Stimulated activated CD4-positive, alpha-beta T cell treated with anti-CD3 and anti-CD28 coated beads, TNF-alpha, amount 100 ng/mL, for 24 hours (primary cell): ENCODE results near the gene KRTAP2-4.
"Not testable (repeated sequence)": the region's sequence is repeated elsewhere in the genome, so short reads cannot be mapped to it uniquely, and the experiment has no call there.

Source experiments
- DNase-seq, 3 experiments: peaks; one replicate each; pipeline ENCODE4 v3.0.0-alpha.2; 2020; ENCODE audit warnings: low read depth in 3 of 3

KRTAP2-4 gene, protein sequence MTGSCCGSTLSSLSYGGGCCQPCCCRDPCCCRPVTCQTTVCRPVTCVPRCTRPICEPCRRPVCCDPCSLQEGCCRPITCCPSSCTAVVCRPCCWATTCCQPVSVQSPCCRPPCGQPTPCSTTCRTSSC

DNA sequence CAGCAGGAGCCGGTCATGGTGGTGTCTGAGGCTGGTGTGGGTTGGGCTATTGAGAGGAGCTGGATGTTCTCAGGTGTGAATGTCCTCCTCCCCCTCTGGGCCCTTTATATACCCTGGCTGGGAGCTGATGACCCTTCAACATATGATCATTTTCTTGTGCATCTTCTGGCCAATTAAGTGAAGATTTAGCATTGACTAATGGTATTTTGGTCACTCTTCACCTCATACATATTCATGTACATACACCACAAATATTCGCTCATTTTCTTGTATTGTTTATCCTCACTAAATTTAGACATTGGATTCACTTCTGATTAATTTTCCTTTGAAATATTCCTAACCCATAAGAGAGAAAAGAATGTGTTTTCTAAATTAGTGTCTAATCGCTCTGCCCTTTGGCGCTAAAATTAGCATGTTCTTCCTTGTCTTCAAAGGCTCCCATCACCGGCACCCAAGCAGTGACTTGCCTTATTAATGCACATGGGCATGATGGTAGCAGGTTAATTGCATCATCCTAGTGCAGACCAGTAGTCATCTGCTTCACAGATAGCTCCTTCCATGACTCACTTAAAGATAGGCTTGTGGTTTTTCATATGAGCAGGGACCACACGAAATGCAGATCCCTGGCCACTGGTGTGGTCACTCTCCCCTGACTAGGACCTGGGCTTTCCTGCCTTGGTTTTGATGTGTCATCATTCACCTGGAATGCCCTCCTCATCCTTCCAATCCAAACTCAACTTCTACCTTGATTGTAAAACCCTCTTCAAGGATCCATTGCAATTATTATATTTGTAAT is at the start of gene KRTAP2-4:
KRTAP2-4 (minus strand) TSS at position 51 of the 796 bp plus-strand sequence; CDS start at position 17, 34 bp downstream.
- DNase-seq, result no peak

DNA sequence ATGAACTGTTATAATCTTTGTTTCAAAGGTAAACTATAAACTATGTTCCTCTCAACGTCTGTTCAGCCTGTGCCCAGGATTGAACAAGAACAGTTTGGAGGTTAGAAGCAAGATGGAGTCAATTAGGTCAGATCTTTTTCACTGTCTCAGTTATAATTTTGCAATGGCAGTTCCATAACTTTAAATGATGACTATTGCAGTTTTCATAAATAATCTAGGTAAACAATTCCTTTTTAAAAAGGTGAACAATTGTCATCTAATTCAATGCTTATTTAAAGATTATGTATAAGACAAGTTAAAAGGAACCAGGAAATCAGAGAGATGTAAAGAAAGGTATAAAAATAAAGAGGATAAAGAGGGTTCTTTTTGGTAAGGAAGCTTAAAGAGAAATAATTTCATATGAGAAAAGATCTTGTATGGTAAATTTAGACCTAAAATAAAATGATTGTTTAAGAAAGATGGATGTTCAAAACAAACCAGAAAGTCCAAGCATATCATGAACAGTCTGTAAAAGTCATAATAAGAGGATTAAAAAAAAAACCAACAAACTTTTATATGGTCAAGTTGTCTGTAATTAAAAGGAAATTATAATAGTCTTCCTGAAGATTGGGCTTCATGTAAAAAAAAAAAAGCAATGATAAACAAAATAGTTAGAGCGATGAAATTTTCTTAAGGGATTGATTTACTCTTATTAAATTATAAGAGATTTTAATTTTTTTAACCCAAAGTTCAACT is 45.6 kb upstream of the KRTAP2-4 start:
- no peak for DNase-seq

DNA sequence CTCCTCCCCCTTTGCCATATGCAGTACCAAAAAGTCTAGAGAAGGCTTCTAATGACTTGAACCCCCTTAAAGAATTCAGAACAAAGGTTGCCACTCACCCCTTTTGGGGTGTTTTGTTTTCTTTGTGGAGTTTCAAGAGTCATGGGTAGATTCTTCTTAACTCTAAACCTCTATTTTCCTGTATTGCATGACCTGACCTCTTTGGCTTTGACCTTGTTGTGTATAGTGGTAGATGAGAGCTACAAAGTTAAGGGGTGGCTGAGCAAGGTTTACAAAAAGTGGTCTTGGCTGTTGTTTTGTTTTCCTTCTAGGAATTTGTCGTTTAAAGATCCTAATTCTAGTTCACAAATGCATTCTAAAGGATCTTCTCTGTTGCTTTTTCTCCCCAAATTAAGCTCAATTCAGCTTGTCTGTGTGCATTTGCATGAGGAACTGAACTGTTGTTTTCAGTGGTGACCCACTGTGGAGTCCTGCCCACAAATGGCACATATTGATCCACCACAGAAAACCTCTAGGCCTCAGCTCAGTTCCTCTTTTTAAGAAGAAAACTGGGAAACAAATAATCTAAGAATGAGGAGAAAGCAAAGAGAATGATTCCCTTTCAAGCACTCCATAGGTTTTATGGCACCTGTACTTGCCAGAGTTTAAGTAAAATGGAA is 43.2 kb upstream of the KRTAP2-4 start:
- DNase-seq, result not testable (repeated sequence)

DNA sequence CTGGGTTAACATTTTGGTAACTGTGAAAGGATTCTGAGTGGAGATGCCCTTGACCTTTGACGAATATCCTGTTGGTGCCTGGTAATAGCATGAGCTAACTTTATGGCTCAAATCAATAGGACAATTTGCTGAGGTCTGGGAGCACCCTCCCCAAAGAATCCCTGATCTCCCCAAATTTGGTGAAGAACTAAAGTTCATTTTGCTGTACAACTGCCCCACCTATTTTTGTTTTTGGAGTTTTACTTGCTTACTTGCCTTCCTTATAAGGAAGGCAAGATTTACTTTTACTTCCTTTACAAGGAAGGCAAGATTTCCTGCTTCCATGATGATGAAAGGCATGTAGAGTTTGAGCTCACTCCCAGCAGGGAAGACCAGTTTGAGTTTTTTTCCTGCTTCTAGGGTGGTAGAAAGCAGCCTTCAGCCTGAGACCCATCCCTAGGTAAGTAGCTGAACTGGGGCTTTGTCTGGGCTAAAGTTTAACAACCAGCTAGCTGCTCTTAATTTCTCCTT is 42.3 kb upstream of the KRTAP2-4 start:
- no peak for DNase-seq

DNA sequence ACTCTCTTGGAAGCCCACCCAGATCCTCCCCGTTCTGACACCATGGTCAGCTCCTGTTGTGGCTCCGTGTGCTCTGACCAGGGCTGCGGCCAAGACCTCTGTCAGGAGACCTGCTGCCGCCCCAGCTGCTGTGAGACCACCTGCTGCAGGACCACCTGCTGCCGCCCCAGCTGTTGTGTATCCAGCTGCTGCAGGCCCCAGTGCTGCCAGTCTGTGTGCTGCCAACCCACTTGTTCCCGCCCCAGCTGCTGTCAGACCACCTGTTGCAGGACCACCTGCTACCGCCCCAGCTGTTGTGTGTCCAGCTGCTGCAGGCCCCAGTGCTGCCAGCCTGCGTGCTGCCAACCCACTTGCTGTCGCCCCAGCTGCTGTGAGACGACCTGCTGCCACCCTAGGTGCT is 39.7 kb upstream of the KRTAP2-4 start, which contains the start of gene KRTAP4-9:
KRTAP4-9 (plus strand) TSS at position 43 of the 400 bp plus-strand sequence; CDS start at position 43, 0 bp downstream.
- not testable (repeated sequence) for DNase-seq

DNA sequence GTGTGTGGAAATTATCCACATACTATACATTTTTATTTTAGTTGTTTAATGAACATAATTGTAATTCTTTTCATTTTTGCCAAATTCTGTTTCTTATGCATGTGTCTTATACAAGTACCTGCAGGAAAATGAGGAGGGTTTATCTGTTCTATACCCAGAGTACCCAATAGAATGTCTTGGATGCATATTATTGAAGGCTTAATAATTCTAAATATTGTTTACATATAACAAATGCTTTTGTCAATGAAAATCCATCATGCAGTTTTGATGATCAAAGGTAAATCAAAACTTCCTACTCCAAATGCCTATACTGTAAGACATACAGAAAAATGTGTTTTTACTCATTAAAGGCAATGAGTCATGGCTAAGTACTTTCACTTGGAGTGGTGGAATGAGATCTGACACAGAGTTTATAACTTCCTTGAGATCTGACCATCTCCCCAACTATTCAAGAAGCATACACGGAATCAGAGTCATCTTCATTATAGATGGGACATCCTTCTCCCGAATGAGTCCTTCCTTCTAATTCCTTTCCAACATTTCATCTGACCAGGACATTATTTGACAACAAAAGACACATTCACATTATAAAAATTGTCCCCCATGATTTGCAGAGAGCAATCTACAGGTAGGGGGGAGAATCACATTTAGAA is 38.8 kb upstream of the KRTAP2-4 start:
- not testable (repeated sequence) for DNase-seq

DNA sequence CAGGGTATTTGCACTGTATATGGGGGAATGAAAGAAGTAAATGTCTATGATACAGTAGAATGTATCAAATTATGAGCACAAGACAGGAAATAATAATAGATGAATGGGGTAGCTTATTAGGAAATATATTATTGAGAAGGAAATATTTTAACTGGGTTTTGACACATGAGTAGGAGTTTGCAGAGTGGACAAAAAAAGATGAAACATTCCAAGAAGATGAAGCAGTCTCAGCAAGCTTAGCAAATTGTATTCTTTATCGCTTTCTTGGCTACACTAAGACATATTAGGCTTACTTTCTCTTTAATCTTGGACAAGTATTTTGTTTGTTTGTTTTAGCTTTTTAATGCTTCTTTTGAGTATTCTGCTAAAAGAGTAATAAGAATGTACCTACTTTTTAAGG is 38.2 kb upstream of the KRTAP2-4 start:
- DNase-seq, result no peak

DNA sequence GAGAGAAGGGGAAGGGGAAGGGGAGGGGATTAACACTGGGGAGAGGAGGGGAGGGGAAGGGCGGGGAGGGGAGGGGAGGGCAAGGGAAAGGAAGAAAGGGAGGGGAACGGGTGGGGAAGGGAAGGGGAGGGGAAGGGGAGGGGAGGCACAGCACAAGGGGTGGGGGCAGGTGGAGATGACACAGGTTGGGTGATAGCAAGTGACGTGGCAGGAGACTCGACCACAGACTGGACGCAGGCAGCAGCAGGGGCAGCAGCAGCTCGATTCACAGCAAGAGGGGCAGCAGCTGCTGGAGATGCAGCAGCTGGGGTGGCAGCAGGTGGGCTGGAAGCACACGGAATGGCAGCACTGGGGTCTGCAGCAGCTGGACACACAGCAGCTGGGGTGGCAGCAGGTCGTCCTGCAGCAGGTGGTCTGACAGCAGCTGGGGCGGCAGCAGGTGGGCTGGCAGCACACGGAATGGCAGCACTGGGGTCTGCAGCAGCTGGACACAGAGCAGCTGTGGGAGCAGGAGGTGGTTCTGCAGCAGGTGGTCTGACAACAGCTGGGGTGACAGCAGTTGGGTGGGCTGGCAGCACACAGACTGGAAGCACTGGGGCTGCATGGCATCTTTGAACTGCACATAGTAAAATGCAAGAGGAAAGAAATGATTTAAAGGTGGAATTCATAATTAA is 36.0 kb upstream of the KRTAP2-4 start, which contains the start of gene KRTAP4-16:
KRTAP4-16 (minus strand) TSS at position 624 of the 674 bp plus-strand sequence; CDS start at position 624, 0 bp downstream.
- DNase-seq, result no peak

DNA sequence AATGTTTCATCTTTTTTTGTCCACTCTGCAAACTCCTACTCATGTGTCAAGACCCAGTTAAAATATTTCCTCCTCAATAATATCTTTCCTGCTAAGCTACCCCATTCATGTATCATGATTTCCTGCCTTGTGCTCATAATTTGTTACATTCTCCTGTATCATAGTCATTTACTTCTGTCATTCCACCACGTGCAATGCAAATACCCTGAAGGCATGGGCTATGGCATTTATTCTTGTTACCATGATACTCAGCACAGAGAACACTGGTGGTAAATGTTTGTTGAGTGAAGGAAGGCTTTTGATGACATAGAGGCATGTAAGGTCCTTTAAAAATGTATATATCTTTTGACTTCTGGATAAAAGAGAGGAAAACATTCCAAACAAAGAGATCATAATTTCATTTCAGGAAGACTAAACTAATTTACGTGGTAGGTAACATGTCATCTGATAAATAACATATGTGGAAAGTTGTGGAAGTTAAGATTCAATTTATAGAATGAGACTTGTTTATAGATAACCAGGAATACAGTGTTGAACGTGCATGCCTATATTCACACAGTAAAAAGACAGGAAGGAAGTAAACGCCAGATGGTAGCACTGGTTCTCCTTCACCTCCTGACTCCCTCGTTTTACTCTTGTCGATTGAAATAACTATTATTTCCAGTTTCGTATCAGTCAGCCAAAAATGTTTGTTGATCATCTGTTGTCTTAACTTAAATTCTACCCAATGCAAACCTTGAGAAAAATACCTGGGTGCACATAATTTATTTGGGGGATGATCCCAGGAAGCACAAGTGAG is 34.2 kb upstream of the KRTAP2-4 start:
- not testable (repeated sequence) for DNase-seq

DNA sequence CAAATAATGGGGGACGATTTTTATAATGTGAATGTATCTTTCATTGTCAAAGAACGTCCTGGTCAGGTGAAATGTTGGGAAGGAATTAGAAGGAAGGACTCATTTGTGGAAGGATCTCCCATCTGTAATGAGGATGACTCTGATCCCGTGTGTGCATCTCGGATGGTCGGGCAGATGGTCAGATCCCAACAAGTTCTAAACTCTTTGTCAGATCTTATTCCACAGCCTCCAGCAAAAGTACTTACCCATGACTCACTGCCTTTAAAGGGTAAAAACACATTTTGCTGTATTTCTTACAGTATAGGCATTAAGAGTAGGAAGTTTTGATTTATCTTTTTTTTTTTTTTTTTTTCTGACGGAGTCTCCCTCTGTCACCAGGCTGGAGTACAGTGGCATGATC is 32.8 kb upstream of the KRTAP2-4 start:
- no peak for DNase-seq

DNA sequence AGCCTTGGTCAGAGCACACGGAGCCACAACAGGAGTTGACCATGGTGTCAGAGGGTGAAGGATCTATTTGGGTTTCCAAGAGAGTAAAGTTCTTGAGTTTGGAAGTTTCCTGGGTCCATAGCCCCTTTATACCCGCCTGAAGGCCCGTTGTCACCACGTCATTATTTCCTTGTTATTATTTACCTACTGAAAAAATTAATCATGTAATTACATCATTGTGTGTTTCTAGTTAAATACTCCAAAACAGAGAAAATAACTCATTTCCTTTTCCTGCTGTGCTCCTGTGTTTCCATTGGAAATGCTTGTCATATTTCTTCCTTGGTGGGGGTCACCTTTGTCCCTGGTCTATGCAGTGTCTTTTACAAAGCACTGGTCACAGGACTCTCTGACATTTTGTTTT is 32.4 kb upstream of the KRTAP2-4 start, which contains the start of gene KRTAP4-8:
KRTAP4-8 (minus strand) TSS at position 101 of the 400 bp plus-strand sequence; CDS start at position 43, 58 bp downstream.
- no peak for DNase-seq

DNA sequence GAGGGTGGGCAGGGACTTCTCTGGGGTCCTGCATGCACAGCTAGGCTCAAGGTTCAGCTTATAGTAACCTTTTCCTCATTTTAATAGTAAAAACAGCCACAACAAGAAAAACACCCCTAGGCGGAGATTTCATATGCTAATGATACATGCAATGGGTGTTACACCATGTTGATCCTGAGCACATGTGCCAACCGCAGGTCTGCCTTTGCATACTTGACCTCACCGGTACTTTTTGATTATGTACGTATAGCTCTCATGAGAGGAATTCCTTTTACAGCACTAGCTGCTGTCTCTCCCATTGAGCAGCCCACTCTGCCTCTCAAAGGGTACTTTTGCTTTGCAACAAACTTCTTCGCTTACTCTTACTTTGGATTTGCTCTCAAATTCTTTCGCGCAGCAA is 30.4 kb upstream of the KRTAP2-4 start:
- no peak for DNase-seq

DNA sequence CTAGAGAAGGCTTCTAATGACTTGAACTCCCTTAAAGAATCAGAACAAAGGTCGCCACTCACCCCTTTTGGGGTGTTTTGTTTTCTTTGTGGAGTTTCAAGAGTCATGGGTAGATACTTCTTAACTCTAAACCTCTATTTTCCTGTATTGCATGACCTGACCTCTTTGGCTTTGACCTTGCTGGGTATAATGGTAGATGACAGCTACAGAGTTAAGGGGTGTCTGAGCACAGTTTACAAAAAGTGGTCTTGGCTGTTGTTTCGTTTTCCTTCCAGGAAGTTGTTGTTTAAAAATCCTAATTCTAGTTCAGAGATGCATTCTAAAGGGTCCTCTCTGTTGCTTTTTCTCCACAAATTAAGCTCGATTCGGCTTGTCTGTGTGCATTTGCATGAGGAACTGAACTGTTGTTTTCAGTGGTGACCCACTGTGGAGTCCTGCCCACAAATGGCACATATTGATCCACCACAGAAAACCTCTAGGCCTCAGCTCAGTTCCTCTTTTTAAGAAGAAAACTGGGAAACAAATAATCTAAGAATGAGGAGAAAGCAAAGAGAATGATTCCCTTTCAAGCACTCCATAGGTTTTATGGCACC is 23.2 kb upstream of the KRTAP2-4 start:
- DNase-seq, result not testable (repeated sequence)

DNA sequence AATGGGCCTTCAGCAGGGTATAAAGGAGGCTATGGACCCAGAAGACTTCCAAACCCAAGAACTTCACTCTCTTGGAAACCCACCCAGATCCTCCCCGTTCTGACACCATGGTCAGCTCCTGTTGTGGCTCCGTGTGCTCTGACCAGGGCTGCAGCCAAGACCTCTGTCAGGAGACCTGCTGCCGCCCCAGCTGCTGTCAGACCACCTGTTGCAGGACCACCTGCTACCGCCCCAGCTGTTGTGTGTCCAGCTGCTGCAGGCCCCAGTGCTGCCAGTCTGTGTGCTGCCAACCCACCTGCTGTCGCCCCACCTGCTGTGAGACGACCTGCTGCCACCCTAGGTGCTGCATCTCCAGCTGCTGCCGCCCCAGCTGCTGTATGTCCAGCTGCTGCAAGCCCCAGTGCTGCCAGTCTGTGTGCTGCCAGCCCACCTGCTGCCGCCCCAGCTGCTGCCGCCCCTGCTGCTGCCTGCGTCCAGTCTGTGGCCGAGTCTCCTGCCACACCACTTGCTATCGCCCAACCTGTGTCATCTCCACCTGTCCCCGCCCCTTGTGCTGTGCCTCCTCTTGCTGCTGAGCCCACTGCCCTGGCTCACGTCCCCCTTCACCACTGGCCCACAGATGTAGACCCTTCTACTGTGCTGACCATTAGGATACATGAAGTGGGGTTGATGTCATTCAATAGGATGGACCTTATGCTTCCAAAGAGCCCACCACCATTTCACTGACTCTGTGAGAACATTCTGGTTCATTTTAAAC is 18.6 kb upstream of the KRTAP2-4 start, which contains the start of gene KRTAP4-7:
KRTAP4-7 (plus strand) TSS at position 51 of the 757 bp plus-strand sequence; CDS start at position 108, 57 bp downstream.
- not testable (repeated sequence) for DNase-seq

DNA sequence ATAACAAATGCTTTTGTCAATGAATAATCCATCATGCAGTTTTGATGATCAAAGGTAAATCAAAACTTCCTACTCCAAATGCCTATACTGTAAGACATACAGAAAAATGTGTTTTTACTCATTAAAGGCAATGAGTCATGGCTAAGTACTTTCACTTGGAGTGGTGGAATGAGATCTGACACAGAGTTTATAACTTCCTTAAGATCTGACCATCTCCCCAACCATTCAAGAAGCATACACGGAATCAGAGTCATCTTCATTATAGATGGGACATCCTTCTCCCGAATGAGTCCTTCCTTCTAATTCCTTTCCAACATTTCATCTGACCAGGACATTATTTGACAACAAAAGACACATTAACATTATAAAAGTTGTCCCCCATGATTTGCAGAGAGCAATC is 17.7 kb upstream of the KRTAP2-4 start:
- DNase-seq, result not testable (repeated sequence)

DNA sequence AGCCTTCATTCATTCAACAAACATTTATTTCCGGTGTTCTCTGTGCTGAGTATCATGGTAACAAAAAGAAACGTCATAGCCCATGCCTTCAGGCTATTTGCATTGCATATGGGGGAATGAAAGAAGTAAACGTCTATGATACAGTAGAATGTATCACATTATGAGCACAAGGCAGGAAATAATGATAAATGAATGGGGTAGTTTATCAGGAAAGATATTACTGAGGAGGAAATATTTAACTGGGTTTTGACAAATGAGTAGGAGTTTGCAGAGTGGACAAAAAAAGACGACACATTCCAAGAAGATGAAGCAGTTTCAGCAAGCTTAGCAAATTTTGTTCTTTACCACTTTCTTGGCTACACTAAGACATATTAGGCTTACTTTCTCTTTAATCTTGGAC is 16.9 kb upstream of the KRTAP2-4 start:
- DNase-seq, result no peak

DNA sequence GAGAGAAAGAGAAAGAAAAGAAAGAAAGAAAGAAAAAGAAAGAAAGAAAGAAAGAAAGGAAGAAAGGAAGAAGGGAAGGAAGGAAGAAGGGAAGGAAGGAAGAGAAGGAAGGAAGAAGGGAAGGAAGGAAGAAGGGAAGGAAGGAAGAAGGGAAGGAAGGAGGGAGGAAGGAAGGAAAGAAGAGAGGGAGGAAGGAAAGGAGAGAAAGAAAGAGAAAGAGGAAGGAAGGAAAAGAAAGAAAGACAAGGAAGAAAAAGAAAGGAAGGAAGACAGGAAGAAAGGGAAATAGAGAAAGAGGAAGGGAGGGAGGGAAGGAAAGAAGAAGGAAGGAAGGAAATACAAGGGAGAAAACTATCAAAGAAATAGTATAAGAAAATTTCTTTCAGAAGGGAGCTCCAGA is 11.1 kb upstream of the KRTAP2-4 start:
- DNase-seq, result no peak

DNA sequence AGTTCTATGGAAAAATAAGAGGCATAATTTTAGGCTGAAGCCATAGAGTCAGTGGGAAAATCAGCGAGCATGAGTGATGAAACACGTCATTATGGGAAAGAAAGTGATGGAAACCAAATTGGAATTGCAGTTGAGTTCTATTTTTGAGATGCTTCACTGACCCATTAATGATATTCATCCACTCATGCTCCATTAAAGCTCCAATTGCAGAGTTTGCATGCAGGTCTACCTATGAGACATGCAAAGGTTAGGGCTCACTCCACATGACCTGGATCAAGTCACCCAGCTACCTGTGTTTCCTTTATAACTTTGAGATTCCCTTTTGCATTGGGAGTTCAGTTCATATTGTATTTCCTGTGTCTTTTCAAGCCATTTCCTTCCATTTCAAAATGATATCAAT is 8.0 kb upstream of the KRTAP2-4 start:
- DNase-seq, result no peak
